Upper lobe of right lung (tissue), 1 donor: ENCODE measurements around the gene SNX24. TPM values are rescaled to one million over a fixed set of nuclear protein-coding genes. Genes with fewer than 3 reads are reported as not detected.

Experiments used
- ATAC-seq: fragments of 200-7000 bp; cut with Tn5 transposase; one replicate; pipeline ENCODE4 v1.9.1; 2020; ENCODE audit warnings: mild to moderate bottlenecking, moderate library complexity
- DNase-seq: peaks from one replicate; pipeline ENCODE4 v3.0.0-alpha.2; 2020
- H3K27ac ChIP-seq: fragments of 200-600 bp; one replicate; pipeline ENCODE4 v1.8.0; 2022
- H3K27me3 ChIP-seq: fragments of 200-600 bp; one replicate; pipeline ENCODE4 v1.8.0; 2022; ENCODE audit warnings: mild to moderate bottlenecking
- H3K36me3 ChIP-seq: fragments of 200-600 bp; one replicate; pipeline ENCODE4 v1.8.0; 2022
- H3K4me1 ChIP-seq: fragments of 200-600 bp; one replicate; pipeline ENCODE4 v1.8.0; 2022
- H3K4me3 ChIP-seq: fragments of 200-600 bp; one replicate; pipeline ENCODE4 v1.8.0; 2022; ENCODE audit warnings: mild to moderate bottlenecking
- H3K9me3 ChIP-seq: fragments of 200-600 bp; one replicate; pipeline ENCODE4 v1.8.0; 2022
- intact Hi-C: fragments of 100-400 bp; cut with DNase I; formaldehyde crosslinking; loops from one replicate; pipeline ENCODE4 v1.11.0; 2022
- total RNA-seq: library from RNA; stranded (reverse); fragmentation: NEBNext Ultra II Directional; extraction: Animal tissue kit (Norgen Biotek cat#: 25700); gene quantifications from one replicate; pipeline ENCODE4 v1.2.1, GENCODE V29; 2021
- TF ChIP-seq, protein P1 (sequence below): fragments of 200-600 bp; IDR thresholded peaks from one replicate; pipeline ENCODE4 v1.8.0; 2022; ENCODE audit warnings: antibody characterized with exemption
- donor health status: DM: no; HTN: yes; CAD: no; lungs with severe emphysema.

SNX24 gene
- total RNA-seq, 1 donor from 2014 or later = 30.2 TPM

DNA sequence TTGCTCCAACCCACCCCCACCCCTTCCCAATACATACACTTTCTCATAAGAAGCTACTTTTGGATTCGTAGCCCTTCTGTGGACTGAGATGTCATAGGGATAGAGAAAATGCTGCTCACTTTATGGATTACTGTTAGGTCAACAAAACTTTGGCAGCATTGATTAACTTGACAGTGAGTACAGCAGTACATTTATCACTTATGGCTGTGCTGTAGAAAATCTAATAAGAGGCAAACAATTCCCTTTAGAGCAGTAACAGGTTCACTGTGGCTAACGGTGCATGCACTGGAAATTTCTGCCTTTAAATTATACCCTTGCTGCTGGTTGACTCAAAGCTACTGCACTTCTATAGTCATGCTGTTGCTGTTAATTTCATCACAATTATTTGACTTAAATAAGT is 131.9 kb downstream of the SNX24 start:
- intact Hi-C loops = no loop called here
- no peak overlapping the region for H3K27ac ChIP-seq
- no peak overlapping the region for H3K4me3 ChIP-seq
- DNase-seq (no peak), ATAC-seq (no peak)
- no peaks in the 10 kb centered on the region for H3K27me3 ChIP-seq
- TF ChIP-seq, protein P1, sequence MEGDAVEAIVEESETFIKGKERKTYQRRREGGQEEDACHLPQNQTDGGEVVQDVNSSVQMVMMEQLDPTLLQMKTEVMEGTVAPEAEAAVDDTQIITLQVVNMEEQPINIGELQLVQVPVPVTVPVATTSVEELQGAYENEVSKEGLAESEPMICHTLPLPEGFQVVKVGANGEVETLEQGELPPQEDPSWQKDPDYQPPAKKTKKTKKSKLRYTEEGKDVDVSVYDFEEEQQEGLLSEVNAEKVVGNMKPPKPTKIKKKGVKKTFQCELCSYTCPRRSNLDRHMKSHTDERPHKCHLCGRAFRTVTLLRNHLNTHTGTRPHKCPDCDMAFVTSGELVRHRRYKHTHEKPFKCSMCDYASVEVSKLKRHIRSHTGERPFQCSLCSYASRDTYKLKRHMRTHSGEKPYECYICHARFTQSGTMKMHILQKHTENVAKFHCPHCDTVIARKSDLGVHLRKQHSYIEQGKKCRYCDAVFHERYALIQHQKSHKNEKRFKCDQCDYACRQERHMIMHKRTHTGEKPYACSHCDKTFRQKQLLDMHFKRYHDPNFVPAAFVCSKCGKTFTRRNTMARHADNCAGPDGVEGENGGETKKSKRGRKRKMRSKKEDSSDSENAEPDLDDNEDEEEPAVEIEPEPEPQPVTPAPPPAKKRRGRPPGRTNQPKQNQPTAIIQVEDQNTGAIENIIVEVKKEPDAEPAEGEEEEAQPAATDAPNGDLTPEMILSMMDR = no peak
- H3K4me1 ChIP-seq = no peaks in the 10 kb centered on the region
- H3K9me3 ChIP-seq = no peaks in the 10 kb centered on the region
- H3K36me3 ChIP-seq = no peaks in the 10 kb centered on the region

DNA sequence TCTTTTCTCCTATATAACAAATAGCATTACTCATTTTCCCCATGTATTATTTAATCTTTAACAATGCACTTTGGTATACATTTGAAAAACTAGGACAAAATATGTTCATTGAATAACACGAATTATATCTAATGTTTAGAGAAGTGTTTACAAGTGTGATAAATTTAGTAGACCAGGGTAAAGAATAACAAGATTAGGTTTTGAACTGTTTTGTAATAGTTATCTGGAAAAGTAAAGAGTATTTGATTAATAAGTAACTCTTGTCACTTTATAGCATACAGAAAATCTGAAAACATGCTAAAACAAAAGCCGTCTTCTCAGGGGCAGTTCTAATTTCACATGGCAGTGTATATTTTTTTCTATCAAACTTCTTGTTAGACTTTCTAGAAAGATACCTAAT is 132.7 kb downstream of the SNX24 start:
- Histone ChIP-seq H3K9me3 (no peaks in the 10 kb centered on the region), H3K27me3 (no peaks in the 10 kb centered on the region), H3K36me3 (no peaks in the 10 kb centered on the region), H3K4me3 (no peak overlapping the region), H3K27ac (no peak overlapping the region), H3K4me1 (no peaks in the 10 kb centered on the region)
- ATAC-seq = no peak
- no peak for DNase-seq
- intact Hi-C loops = no loop called here
- TF ChIP-seq, protein P1 = no peak

DNA sequence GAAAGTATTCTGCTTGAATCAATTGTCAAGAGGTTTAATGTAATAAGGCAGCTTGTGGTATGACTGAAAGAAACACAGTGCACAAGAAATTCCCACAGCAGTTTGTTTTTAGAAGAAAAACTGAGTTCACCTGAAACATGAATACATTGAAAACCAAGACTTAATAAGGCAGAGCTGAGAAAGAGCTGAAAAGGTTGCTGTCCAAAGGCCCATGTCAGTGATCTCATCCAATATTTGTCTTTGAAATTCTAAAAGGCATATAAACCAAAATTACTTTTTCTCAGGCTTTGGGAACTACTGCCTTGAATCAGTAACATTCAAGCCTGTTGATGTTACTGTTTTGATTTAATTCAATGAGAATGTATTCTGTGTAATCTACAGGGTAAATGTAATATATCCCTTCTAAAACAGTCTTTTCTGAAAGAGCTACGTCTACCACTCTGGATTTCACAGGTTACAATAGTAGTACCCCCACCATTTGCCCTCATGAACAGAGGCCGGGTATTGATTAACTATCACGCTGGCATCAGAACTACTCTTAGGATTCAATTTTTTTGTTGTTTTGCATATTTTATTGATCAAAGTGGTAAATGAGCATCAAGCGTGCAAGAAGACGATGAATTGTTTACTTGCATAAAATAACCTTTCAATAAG is 133.4 kb downstream of the SNX24 start:
- intact Hi-C loops = no loop called here
- TF ChIP-seq, protein P1 = no peak
- Histone ChIP-seq H3K36me3 (no peaks in the 10 kb centered on the region), H3K4me3 (no peak overlapping the region), H3K4me1 (no peaks in the 10 kb centered on the region), H3K9me3 (no peaks in the 10 kb centered on the region), H3K27me3 (no peaks in the 10 kb centered on the region), H3K27ac (no peak overlapping the region)
- ATAC-seq (no peak), DNase-seq (no peak)

DNA sequence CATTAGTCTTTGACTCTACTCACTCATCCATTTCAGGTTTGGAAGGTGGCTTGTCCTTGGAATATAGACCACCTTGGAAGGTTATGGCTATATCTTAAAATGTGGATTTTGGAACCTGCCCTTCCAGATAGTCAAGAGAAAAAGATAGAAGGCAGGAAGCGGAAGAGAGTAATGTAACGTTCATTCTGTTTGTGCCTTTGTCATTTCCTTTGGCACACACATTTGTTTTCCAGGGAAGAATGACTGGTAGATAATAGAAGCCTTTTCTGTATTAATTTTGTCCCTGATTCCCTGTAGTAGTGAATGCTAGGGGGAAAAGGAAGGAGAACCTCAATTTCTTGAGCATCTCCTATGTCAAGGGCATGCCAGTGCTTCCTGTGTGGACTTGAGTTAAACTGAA is 136.4 kb downstream of the SNX24 start:
- intact Hi-C loops = no loop called here
- Histone ChIP-seq H3K9me3 (no peaks in the 10 kb centered on the region), H3K27me3 (no peaks in the 10 kb centered on the region), H3K4me1 (no peaks in the 10 kb centered on the region), H3K27ac (no peak overlapping the region), H3K36me3 (no peaks in the 10 kb centered on the region), H3K4me3 (no peak overlapping the region)
- DNase-seq (no peak), ATAC-seq (no peak)
- TF ChIP-seq, protein P1 = no peak

DNA sequence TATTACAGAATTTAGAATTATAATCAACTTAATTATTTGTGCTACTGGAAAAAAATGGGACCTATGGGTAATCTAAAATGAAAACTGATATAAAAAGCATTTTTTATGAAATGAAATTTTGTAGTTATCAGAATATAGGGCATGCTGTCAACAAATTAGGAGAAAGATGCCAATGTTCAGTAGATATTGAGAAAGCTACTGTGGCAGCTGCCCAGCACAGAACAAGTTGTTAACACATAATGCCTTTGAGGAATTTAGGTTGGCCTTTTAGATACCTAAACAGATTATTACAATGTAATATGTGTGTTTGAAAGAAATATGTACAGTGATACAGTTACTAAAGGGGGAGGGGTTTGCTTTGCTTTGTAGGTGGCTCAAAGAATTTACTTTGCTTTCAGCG is 137.0 kb downstream of the SNX24 start:
- intact Hi-C loops = no loop called here
- no peak for ATAC-seq

More for the DNA sequence above, 137.0 kb downstream of the SNX24 start:
- Histone ChIP-seq H3K36me3 (no peaks in the 10 kb centered on the region), H3K9me3 (no peaks in the 10 kb centered on the region), H3K27ac (no peak overlapping the region), H3K4me3 (no peak overlapping the region), H3K4me1 (no peaks in the 10 kb centered on the region), H3K27me3 (no peaks in the 10 kb centered on the region)
- DNase-seq = no peak
- TF ChIP-seq, protein P1 = no peak
